HG02642 (cell line): ENCODE results near the gene FUT7.
"Not testable (repeated sequence)": the region's sequence is repeated elsewhere in the genome, so short reads cannot be mapped to it uniquely, and the experiment has no call there.

ENCODE experiments used
- ATAC-seq: cut with Tn5 transposase; IDR thresholded peaks from one replicate; pipeline ENCODE4 v1.9.1; 2021; ENCODE audit warnings: mild to moderate bottlenecking; ENCODE audit not compliant: unreplicated experiment, poor library complexity

FUT7 gene

GRCh38 chr9:137034039-137034708 lies 2.3 kb upstream of the FUT7 start:
- ATAC-seq = no peak

- ATAC-seq = not testable (repeated sequence)
Observed at GRCh38 chr9:137033481-137033880, 1.6 kb upstream of the FUT7 start.

- no peak for ATAC-seq
Observed at GRCh38 chr9:137032858-137033257, 970 bp upstream of the FUT7 start.

- no peak for ATAC-seq
Observed at GRCh38 chr9:137030538-137031527, 1.1 kb downstream of the FUT7 start.

GRCh38 chr9:137030006-137030405 lies 1.9 kb downstream of the FUT7 start:
- no peak for ATAC-seq

GRCh38 chr9:137029058-137029936 lies 2.6 kb downstream of the FUT7 start:
- no peak for ATAC-seq

GRCh38 chr9:137028263-137029057 lies 3.4 kb downstream of the FUT7 start:
- peak; percentile 56 for ATAC-seq

- ATAC-seq = no peak
Observed at GRCh38 chr9:137027369-137028262, 4.3 kb downstream of the FUT7 start, which contains the start of gene ABCA2. ABCA2 (minus strand) TSS chr9:137028237; CDS start chr9:137028140, 97 bp downstream.

GRCh38 chr9:137026828-137027227 lies 5.1 kb downstream of the FUT7 start:
- no peak for ATAC-seq

GRCh38 chr9:137026384-137026783 lies 5.5 kb downstream of the FUT7 start:
- ATAC-seq = no peak

- no peak for ATAC-seq
Observed at GRCh38 chr9:137025517-137025966, 6.3 kb downstream of the FUT7 start.

GRCh38 chr9:137023583-137023991 lies 8.3 kb downstream of the FUT7 start:
- ATAC-seq = no peak

GRCh38 chr9:137023157-137023556 lies 8.7 kb downstream of the FUT7 start:
- no peak for ATAC-seq

- ATAC-seq = no peak
Observed at GRCh38 chr9:137022662-137023008, 9.3 kb downstream of the FUT7 start.

GRCh38 chr9:137021979-137022661 lies 9.8 kb downstream of the FUT7 start:
- ATAC-seq = no peak

GRCh38 chr9:137021568-137021978 lies 10.3 kb downstream of the FUT7 start:
- no peak for ATAC-seq

GRCh38 chr9:137020771-137021567 lies 10.9 kb downstream of the FUT7 start:
- no peak for ATAC-seq
